ENCODE data around the gene TMEM233. TPM values are rescaled to one million over a fixed set of nuclear protein-coding genes. Genes with fewer than 3 reads are reported as not detected.

TMEM233 gene
- polyA plus RNA-seq, 1 donor from 2014 or later, result not detected

DNA sequence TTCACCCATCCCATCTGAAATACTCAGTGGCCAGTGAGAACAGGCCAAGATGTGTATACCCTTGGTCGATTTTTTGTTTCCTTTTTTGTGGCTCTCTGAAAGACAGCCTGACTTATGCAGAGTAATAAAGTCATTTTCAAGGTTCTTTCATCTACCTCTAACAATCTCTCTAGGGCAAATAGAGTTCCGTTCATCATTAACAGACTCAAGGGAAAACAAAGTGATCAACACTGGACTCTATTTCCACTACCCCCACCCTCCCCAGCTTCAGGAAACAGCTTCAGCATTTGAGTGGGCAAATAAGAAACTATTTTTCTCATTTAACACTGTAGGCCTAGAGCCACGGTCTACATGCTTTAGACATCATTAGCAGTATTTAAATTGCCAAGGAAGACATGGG, 90.2 kb downstream of the TMEM233 start:
- H3K9me3 ChIP-seq (ENCODE audit: low read length), result no peaks in the 10 kb centered on the region
- peaks cover 11% of the 10 kb centered on the region for H3K36me3 ChIP-seq (ENCODE audit: insufficient read depth, low read length)
- TF ChIP-seq, protein P1, sequence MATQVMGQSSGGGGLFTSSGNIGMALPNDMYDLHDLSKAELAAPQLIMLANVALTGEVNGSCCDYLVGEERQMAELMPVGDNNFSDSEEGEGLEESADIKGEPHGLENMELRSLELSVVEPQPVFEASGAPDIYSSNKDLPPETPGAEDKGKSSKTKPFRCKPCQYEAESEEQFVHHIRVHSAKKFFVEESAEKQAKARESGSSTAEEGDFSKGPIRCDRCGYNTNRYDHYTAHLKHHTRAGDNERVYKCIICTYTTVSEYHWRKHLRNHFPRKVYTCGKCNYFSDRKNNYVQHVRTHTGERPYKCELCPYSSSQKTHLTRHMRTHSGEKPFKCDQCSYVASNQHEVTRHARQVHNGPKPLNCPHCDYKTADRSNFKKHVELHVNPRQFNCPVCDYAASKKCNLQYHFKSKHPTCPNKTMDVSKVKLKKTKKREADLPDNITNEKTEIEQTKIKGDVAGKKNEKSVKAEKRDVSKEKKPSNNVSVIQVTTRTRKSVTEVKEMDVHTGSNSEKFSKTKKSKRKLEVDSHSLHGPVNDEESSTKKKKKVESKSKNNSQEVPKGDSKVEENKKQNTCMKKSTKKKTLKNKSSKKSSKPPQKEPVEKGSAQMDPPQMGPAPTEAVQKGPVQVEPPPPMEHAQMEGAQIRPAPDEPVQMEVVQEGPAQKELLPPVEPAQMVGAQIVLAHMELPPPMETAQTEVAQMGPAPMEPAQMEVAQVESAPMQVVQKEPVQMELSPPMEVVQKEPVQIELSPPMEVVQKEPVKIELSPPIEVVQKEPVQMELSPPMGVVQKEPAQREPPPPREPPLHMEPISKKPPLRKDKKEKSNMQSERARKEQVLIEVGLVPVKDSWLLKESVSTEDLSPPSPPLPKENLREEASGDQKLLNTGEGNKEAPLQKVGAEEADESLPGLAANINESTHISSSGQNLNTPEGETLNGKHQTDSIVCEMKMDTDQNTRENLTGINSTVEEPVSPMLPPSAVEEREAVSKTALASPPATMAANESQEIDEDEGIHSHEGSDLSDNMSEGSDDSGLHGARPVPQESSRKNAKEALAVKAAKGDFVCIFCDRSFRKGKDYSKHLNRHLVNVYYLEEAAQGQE (IDR thresholded peaks at IDR 0.05; ENCODE audit: borderline replicate concordance), result no peak
- TF ChIP-seq EZH2 (IDR thresholded peaks at IDR 0.05; ENCODE audit: borderline replicate concordance, insufficient read depth, low read length, poor library complexity, severe bottlenecking) (no peak), POLR2AphosphoS5 (IDR thresholded peaks at IDR 0.05) (no peak), EP300 (conservative IDR thresholded peaks at IDR 0.05; ENCODE audit: poor library complexity, severe bottlenecking) (no peak), SMC3 (conservative IDR thresholded peaks at IDR 0.05; ENCODE audit: poor library complexity) (no peak), RAD21 (conservative IDR thresholded peaks at IDR 0.05) (no peak), MXI1 (conservative IDR thresholded peaks at IDR 0.05; ENCODE audit: poor library complexity, severe bottlenecking) (no peak), TAF1 (IDR thresholded peaks at IDR 0.05; ENCODE audit: low read depth) (no peak)
- TF ChIP-seq, protein P2, sequence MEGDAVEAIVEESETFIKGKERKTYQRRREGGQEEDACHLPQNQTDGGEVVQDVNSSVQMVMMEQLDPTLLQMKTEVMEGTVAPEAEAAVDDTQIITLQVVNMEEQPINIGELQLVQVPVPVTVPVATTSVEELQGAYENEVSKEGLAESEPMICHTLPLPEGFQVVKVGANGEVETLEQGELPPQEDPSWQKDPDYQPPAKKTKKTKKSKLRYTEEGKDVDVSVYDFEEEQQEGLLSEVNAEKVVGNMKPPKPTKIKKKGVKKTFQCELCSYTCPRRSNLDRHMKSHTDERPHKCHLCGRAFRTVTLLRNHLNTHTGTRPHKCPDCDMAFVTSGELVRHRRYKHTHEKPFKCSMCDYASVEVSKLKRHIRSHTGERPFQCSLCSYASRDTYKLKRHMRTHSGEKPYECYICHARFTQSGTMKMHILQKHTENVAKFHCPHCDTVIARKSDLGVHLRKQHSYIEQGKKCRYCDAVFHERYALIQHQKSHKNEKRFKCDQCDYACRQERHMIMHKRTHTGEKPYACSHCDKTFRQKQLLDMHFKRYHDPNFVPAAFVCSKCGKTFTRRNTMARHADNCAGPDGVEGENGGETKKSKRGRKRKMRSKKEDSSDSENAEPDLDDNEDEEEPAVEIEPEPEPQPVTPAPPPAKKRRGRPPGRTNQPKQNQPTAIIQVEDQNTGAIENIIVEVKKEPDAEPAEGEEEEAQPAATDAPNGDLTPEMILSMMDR (IDR thresholded peaks at IDR 0.05; ENCODE audit: poor library complexity, severe bottlenecking), result no peak
- H2AFZ ChIP-seq (ENCODE audit: low read depth, low read length), result no peak overlapping the region
- H4K20me1 ChIP-seq (ENCODE audit: insufficient read depth), result no peaks in the 10 kb centered on the region
- no peaks in the 10 kb centered on the region for H3F3A ChIP-seq (ENCODE audit: insufficient read depth, low read length, poor library complexity, severe bottlenecking)
- H3K9me2 ChIP-seq (ENCODE audit: insufficient read depth, low read length), result no peaks in the 10 kb centered on the region
- no peak overlapping the region for H3K27ac ChIP-seq (ENCODE audit: low read length)
- no peak overlapping the region for H3K4me3 ChIP-seq (ENCODE audit: low read length)
- no peak overlapping the region for H3K4me2 ChIP-seq (ENCODE audit: low read length)
- no peaks in the 10 kb centered on the region for H3K79me2 ChIP-seq (replicated peaks; ENCODE audit: insufficient read depth, low read length)
- no peak overlapping the region for H3K9ac ChIP-seq (ENCODE audit: low read length)
- H3K27me3 ChIP-seq (ENCODE audit: insufficient read depth, low read depth, low read length), result no peaks in the 10 kb centered on the region

DNA sequence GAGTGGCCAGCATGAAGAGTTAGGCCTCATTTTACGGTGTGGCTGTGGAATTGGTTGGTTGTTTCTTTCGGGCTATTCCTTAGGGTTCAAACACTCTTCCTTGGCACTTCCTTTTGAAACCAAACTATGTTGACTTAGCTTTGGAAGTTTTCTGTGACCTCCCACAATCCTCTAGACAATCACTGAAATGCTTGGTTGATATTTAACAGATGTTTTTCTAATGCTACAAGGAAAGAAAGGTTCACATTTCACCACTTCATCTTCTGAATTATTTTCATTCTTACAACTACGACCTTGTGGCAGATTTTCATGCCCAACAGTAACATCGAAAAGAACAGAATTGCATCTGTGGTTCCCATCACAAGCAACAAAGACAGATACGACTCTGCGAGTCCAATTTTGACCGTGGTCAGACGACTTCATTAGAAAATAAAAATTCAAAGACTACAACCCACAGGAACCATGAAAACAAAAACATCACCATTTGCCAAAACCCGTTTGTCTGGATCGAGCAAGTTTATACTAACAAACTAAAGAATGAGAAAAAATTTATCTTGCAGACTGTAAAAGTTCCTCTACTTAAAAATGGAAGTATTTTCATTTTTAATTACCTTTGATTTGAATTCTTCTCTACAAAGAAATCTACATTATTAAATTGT, 91.3 kb downstream of the TMEM233 start:
- Histone ChIP-seq H4K20me1 (ENCODE audit: insufficient read depth) (no peaks in the 10 kb centered on the region), H3K9ac (ENCODE audit: low read length) (no peak overlapping the region), H3K4me3 (ENCODE audit: low read length) (no peak overlapping the region), H3K36me3 (ENCODE audit: insufficient read depth, low read length) (peaks cover 8% of the 10 kb centered on the region), H3K27me3 (ENCODE audit: insufficient read depth, low read depth, low read length) (no peaks in the 10 kb centered on the region), H3K9me3 (ENCODE audit: low read length) (no peaks in the 10 kb centered on the region), H3K79me2 (replicated peaks; ENCODE audit: insufficient read depth, low read length) (no peaks in the 10 kb centered on the region), H2AFZ (ENCODE audit: low read depth, low read length) (no peak overlapping the region), H3F3A (ENCODE audit: insufficient read depth, low read length, poor library complexity, severe bottlenecking) (no peaks in the 10 kb centered on the region), H3K9me2 (ENCODE audit: insufficient read depth, low read length) (no peaks in the 10 kb centered on the region), H3K4me2 (ENCODE audit: low read length) (no peak overlapping the region), H3K27ac (ENCODE audit: low read length) (no peak overlapping the region)
- TF ChIP-seq SMC3 (conservative IDR thresholded peaks at IDR 0.05; ENCODE audit: poor library complexity), result no peak
- TF ChIP-seq, protein P2 (IDR thresholded peaks at IDR 0.05; ENCODE audit: poor library complexity, severe bottlenecking), result no peak
- TF ChIP-seq EZH2 (IDR thresholded peaks at IDR 0.05; ENCODE audit: borderline replicate concordance, insufficient read depth, low read length, poor library complexity, severe bottlenecking), result no peak
- no peak for TF ChIP-seq MXI1 (conservative IDR thresholded peaks at IDR 0.05; ENCODE audit: poor library complexity, severe bottlenecking)
- no peak for TF ChIP-seq RAD21 (conservative IDR thresholded peaks at IDR 0.05)
- TF ChIP-seq EP300 (conservative IDR thresholded peaks at IDR 0.05; ENCODE audit: poor library complexity, severe bottlenecking), result no peak
- no peak for TF ChIP-seq POLR2AphosphoS5 (IDR thresholded peaks at IDR 0.05)
- TF ChIP-seq TAF1 (IDR thresholded peaks at IDR 0.05; ENCODE audit: low read depth), result no peak
- TF ChIP-seq, protein P1 (IDR thresholded peaks at IDR 0.05; ENCODE audit: borderline replicate concordance), result no peak
